ENCODE data around the gene AARS2.
"Not testable (repeated sequence)": the region's sequence is repeated elsewhere in the genome, so short reads cannot be mapped to it uniquely, and the experiment has no call there.

AARS2 gene

DNA sequence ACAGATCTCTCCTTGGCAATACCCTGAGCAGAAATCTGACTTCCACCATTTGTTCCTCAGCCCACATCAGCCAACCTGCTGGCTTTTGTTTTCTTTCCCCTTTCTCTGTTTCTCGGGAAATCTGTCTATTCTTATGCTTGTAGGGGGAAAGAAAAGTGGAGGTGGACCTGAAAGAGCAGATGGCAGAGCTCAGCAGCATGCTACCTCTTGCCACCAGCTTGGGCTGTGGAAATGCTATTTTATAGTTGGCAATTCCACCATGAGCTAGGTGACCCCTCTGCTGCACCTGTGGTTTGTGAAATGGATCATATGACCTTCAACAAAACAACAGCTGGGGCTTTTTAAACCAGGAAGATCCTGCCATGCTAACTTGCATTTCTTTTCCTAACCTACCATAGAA is 22.5 kb upstream of the AARS2 start:
- Histone ChIP-seq H3K27ac (no peak overlapping the region), H3K36me3 (replicated peaks) (no peaks in the 10 kb centered on the region), H3K27me3 (replicated peaks) (peaks cover 2% of the 10 kb centered on the region), H3K4me3 (ENCODE audit: low read depth, low read length) (no peak overlapping the region)
- DNase-seq = no peak
- in situ Hi-C loops (cut with HindIII; ENCODE audit: low pct_ligation_motif_present, low sequenced_read_pairs) = no loop called here
- TF ChIP-seq, protein P1, sequence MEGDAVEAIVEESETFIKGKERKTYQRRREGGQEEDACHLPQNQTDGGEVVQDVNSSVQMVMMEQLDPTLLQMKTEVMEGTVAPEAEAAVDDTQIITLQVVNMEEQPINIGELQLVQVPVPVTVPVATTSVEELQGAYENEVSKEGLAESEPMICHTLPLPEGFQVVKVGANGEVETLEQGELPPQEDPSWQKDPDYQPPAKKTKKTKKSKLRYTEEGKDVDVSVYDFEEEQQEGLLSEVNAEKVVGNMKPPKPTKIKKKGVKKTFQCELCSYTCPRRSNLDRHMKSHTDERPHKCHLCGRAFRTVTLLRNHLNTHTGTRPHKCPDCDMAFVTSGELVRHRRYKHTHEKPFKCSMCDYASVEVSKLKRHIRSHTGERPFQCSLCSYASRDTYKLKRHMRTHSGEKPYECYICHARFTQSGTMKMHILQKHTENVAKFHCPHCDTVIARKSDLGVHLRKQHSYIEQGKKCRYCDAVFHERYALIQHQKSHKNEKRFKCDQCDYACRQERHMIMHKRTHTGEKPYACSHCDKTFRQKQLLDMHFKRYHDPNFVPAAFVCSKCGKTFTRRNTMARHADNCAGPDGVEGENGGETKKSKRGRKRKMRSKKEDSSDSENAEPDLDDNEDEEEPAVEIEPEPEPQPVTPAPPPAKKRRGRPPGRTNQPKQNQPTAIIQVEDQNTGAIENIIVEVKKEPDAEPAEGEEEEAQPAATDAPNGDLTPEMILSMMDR (IDR thresholded peaks at IDR 0.05; ENCODE audit: low read depth, low read length, missing control alignments) = no peak

DNA sequence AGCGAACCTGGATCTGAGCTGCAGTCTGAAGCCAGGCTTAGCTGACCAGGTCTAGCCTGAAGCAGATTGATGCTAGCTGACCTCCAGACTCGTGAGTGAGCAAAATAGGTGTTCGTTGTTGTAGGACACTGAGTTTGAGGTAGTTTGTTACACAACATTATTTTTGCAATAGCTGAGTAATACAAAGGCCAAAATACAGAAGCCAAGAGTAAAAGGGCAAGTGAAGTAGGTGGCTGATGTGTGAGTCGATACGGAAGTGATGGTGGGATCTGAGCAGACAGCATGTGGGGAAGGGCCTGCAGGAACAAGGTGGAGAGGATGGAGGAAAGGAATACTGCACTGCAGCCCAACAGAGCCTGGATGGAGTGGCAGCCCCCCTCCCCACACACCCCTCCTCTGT is 20.8 kb upstream of the AARS2 start:
- TF ChIP-seq, protein P1 (IDR thresholded peaks at IDR 0.05; ENCODE audit: low read depth, low read length, missing control alignments) = no peak
- Histone ChIP-seq H3K27me3 (replicated peaks) (peaks cover 13% of the 10 kb centered on the region), H3K27ac (no peak overlapping the region), H3K4me3 (ENCODE audit: low read depth, low read length) (no peak overlapping the region), H3K36me3 (replicated peaks) (no peaks in the 10 kb centered on the region)
- in situ Hi-C loops (cut with HindIII; ENCODE audit: low pct_ligation_motif_present, low sequenced_read_pairs) = no loop called here
- DNase-seq = no peak

DNA sequence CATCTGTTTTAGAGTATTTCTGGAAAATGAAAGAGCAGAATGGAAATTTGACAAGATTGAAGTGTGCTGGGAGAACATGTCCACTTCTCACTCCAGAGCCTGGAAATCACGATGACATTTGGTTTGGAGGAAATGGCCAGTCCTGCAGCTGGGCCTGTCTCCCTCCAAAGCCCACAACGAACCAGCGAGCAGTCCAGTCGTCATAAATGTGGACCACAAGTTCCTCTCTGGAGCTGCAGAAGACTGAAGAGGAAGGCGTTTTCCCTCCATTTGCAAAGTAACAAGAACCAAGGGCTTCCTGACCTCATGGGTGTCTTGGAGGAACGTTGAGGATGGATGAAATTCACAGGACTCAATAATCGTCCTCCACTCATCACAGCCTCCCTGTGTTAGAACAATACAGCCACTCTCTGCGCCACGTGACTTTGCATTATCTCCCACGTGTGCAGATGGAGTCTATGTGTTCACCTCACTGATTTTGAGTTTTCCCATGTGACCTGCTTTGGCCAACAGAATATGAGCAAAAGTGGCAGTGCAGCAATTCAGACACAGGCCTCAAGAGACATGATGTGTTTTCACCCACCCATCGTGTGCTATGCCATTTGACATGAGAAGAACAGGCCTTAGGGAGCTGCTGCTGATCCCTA is 20.2 kb upstream of the AARS2 start:
- Histone ChIP-seq H3K27ac (no peak overlapping the region), H3K4me3 (ENCODE audit: low read depth, low read length) (no peak overlapping the region), H3K27me3 (replicated peaks) (peaks cover 16% of the 10 kb centered on the region), H3K36me3 (replicated peaks) (no peaks in the 10 kb centered on the region)
- no peak for DNase-seq
- in situ Hi-C loops (cut with HindIII; ENCODE audit: low pct_ligation_motif_present, low sequenced_read_pairs) = no loop called here
- TF ChIP-seq, protein P1 (IDR thresholded peaks at IDR 0.05; ENCODE audit: low read depth, low read length, missing control alignments) = no peak

DNA sequence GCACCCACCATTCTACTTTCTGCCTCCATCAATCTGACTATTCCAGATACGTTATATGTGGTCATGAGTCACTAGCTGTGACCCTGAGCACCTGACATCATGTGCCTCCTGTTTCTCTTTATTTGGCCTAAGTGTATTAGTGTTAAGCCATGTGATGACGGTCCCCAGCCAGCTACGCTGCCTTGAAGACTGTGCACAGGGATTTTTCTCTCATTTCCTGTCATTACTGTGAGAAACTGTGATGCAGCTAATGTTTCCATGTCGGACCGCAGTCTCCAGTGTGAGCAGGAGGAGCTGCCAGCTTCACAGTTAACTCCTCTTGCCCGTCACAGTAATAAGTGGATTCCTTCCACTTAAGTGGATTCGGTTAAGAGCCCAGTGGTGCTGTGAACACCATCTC is 19.4 kb upstream of the AARS2 start:
- TF ChIP-seq, protein P1 (IDR thresholded peaks at IDR 0.05; ENCODE audit: low read depth, low read length, missing control alignments) = no peak
- peaks cover 19% of the 10 kb centered on the region for H3K27me3 ChIP-seq (replicated peaks)
- no peak overlapping the region for H3K27ac ChIP-seq
- no peaks in the 10 kb centered on the region for H3K36me3 ChIP-seq (replicated peaks)
- DNase-seq = no peak
- H3K4me3 ChIP-seq (ENCODE audit: low read depth, low read length) = no peak overlapping the region
- in situ Hi-C loops (cut with HindIII; ENCODE audit: low pct_ligation_motif_present, low sequenced_read_pairs) = no loop called here

DNA sequence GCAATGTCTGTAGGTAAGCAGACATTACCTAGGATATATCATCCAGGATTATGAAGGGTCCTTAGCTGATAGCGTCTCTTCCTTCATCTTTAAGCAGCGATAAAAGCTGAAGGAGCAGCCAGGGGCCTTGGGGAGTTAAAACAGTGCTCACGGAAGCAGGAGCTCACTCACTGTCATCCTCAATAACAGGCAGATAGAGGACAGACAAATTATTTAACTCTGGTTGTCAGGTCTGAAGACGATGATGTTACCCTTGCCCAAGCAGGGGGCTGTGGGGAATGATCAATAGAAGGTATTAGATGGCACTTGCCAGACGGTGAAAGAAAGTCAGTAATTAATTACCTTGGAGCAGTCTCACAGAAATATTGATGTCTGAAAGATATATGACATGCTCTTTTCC is 16.7 kb upstream of the AARS2 start:
- in situ Hi-C loops (cut with HindIII; ENCODE audit: low pct_ligation_motif_present, low sequenced_read_pairs) = no loop called here
- no peak for DNase-seq
- peaks cover 31% of the 10 kb centered on the region for H3K27me3 ChIP-seq (replicated peaks)
- TF ChIP-seq, protein P1 (IDR thresholded peaks at IDR 0.05; ENCODE audit: low read depth, low read length, missing control alignments) = no peak
- no peak overlapping the region for H3K4me3 ChIP-seq (ENCODE audit: low read depth, low read length)
- no peak overlapping the region for H3K27ac ChIP-seq
- H3K36me3 ChIP-seq (replicated peaks) = no peaks in the 10 kb centered on the region

DNA sequence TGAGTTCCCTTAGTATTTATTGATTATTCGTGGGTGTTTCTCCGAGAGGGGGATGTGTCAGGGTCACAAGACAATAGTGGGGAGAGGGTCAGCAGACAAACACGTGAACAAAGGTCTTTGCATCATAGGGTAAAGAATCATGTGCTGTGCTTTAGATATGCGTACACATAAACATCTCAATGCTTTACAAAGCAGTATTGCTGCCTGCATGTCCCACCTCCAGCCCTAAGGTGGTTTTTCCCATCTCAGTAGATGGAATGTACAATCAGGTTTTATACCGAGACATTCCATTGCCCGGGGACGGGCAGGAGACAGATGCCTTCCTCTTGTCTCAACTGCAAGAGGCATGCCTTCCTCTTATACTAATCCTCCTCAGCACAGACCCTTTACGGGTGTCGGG is 15.1 kb upstream of the AARS2 start:
- H3K4me3 ChIP-seq (ENCODE audit: low read depth, low read length); H3K36me3 ChIP-seq (replicated peaks); DNase-seq; in situ Hi-C loops (cut with HindIII; ENCODE audit: low pct_ligation_motif_present, low sequenced_read_pairs); H3K27ac ChIP-seq: not testable (repeated sequence)
- peaks cover 30% of the 10 kb centered on the region for H3K27me3 ChIP-seq (replicated peaks)

Measured in brain microvascular endothelial cell (primary cell).